Endothelial cell (in vitro differentiated cells): ENCODE data around the gene CLDN14. TPM values are rescaled to one million over a fixed set of nuclear protein-coding genes. Genes with fewer than 3 reads are reported as not detected.
A peak's percentile ranks its signal among the peaks of the same experiment; 100 is the strongest.

Experiments used
- DNase-seq: peaks from one replicate; pipeline ENCODE4 v3.0.0; 2021; ENCODE audit warnings: low spot score
- H3K27ac Mint-ChIP-seq: one replicate; pipeline ENCODE4 v1.8.0; 2021; ENCODE audit warnings: mixed read lengths, inconsistent platforms; ENCODE audit not compliant: unreplicated experiment
- H3K27me3 Mint-ChIP-seq: one replicate; pipeline ENCODE4 v1.8.0; 2021; ENCODE audit warnings: mild to moderate bottlenecking, moderate library complexity, mixed read lengths, inconsistent platforms; ENCODE audit not compliant: unreplicated experiment
- H3K36me3 Mint-ChIP-seq: one replicate; pipeline ENCODE4 v1.8.0; 2021; ENCODE audit warnings: mild to moderate bottlenecking, low read depth, mixed read lengths, inconsistent platforms; ENCODE audit not compliant: unreplicated experiment
- H3K4me1 Mint-ChIP-seq: one replicate; pipeline ENCODE4 v1.8.0; 2021; ENCODE audit warnings: mild to moderate bottlenecking, mixed read lengths, inconsistent platforms; ENCODE audit not compliant: unreplicated experiment
- H3K4me3 Mint-ChIP-seq: one replicate; pipeline ENCODE4 v1.8.0; 2021; ENCODE audit warnings: mild to moderate bottlenecking, mixed read lengths, inconsistent platforms; ENCODE audit not compliant: unreplicated experiment
- H3K9me3 Mint-ChIP-seq: one replicate; pipeline ENCODE4 v1.8.0; 2021; ENCODE audit warnings: mixed read lengths, inconsistent platforms; ENCODE audit not compliant: unreplicated experiment
- total RNA-seq: library from RNA; stranded (reverse); fragmentation: NEBNext Ultra II Directional; extraction: Animal tissue kit (Norgen Biotek cat#: 25700); gene quantifications from one replicate; pipeline ENCODE4 v1.2.1, GENCODE V29; 2021; ENCODE audit not compliant: unreplicated experiment
- TF ChIP-seq, protein P1 (sequence below): fragments of 200-600 bp; sonication (generic); IDR thresholded peaks from one replicate; pipeline ENCODE4 v1.5.0; 2021; ENCODE audit warnings: antibody characterized with exemption; ENCODE audit not compliant: unreplicated experiment

CLDN14 gene
- total RNA-seq, 1 donor from 2014 or later, result not detected

DNA sequence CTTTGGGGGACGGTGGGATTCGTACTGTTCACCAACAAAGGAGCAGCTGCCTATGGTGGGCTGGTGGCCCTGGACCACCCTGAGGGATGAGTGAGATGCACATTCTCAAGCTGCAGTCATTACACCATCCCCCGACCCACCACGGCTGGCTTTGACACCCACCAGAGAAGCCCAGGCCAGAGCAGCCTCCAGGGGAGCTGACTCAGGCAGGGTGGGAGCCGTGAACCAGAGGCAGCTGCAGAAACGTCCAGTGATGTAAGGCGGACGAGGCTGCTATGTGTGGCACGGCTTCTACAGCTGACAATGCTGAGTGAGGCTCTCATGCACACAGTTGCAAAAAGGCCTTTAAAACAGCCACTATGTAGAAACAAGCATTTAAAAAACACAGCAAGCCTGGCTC is 54.6 kb downstream of the CLDN14 start:
- Mint-ChIP-seq H3K9me3 (no peaks in the 10 kb centered on the region), H3K4me3 (no peak overlapping the region), H3K27me3 (peaks cover 14% of the 10 kb centered on the region), H3K36me3 (no peaks in the 10 kb centered on the region), H3K27ac (no peak overlapping the region), H3K4me1 (peaks cover 28% of the 10 kb centered on the region)
- TF ChIP-seq, protein P1, sequence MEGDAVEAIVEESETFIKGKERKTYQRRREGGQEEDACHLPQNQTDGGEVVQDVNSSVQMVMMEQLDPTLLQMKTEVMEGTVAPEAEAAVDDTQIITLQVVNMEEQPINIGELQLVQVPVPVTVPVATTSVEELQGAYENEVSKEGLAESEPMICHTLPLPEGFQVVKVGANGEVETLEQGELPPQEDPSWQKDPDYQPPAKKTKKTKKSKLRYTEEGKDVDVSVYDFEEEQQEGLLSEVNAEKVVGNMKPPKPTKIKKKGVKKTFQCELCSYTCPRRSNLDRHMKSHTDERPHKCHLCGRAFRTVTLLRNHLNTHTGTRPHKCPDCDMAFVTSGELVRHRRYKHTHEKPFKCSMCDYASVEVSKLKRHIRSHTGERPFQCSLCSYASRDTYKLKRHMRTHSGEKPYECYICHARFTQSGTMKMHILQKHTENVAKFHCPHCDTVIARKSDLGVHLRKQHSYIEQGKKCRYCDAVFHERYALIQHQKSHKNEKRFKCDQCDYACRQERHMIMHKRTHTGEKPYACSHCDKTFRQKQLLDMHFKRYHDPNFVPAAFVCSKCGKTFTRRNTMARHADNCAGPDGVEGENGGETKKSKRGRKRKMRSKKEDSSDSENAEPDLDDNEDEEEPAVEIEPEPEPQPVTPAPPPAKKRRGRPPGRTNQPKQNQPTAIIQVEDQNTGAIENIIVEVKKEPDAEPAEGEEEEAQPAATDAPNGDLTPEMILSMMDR, result no peak
- DNase-seq, result no peak

DNA sequence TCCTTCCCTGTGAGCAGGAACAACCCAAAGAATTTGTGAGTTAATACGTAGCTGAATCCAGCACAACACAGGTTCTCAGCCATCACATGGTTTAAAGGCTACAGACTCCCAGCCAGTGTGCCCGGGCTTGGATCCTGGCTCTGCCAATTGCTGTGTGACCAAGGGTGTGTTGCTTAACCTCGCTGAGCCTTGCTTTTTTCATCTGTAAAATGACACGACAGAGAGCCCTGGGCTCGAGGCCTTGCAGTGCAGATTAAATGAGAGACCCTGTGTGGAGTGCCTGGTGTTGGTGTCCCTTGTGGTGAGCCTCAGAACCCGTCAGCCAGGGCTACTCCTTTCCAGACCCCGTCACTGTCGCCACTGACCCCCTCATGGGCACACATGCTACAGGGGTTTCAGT is 55.3 kb downstream of the CLDN14 start:
- no peak for DNase-seq
- TF ChIP-seq, protein P1, result no peak
- Mint-ChIP-seq H3K27ac (no peak overlapping the region), H3K27me3 (peaks cover 14% of the 10 kb centered on the region), H3K4me3 (no peak overlapping the region), H3K9me3 (no peaks in the 10 kb centered on the region), H3K36me3 (no peaks in the 10 kb centered on the region), H3K4me1 (peaks cover 26% of the 10 kb centered on the region)

- TF ChIP-seq, protein P1, result no peak
- Mint-ChIP-seq H3K36me3 (no peaks in the 10 kb centered on the region), H3K9me3 (no peaks in the 10 kb centered on the region), H3K4me3 (no peak overlapping the region), H3K27me3 (peaks cover 11% of the 10 kb centered on the region), H3K27ac (no peak overlapping the region), H3K4me1 (peaks cover 20% of the 10 kb centered on the region)
- DNase-seq, result no peak
Measured at GRCh38 chr21:36423771-36424433, 56.0 kb downstream of the CLDN14 start.

- no peaks in the 10 kb centered on the region for H3K9me3 Mint-ChIP-seq
- no peak overlapping the region for H3K4me3 Mint-ChIP-seq
- no peak overlapping the region for H3K27ac Mint-ChIP-seq
- H3K27me3 Mint-ChIP-seq, result peaks cover 4% of the 10 kb centered on the region
- DNase-seq, result peak; percentile 71
- H3K4me1 Mint-ChIP-seq, result peaks cover 14% of the 10 kb centered on the region
- TF ChIP-seq, protein P1, result peak; percentile 84
- H3K36me3 Mint-ChIP-seq, result no peaks in the 10 kb centered on the region
Measured at GRCh38 chr21:36422279-36423098, 57.4 kb downstream of the CLDN14 start.
